SKM-1 treated with dmso at 0.1 percent for 144 hours (cell line): ENCODE results near the gene STX8.

Experiments used
- DNase-seq: peaks from one replicate; lab custom pipeline; 2025; ENCODE audit not compliant: unreplicated experiment; lab: John Stamatoyannopoulos, UW

The STX8 gene

GRCh38 chr17:9230861-9231260, 344.8 kb downstream of the STX8 start:
- DNase-seq: no peak

- no peak for DNase-seq
Measured at GRCh38 chr17:9230346-9230745, 345.3 kb downstream of the STX8 start.

- no peak for DNase-seq
Measured at GRCh38 chr17:9229826-9230201, 345.8 kb downstream of the STX8 start.

- no peak for DNase-seq
Measured at GRCh38 chr17:9229160-9229825, 346.3 kb downstream of the STX8 start.

- DNase-seq: no peak
Measured at GRCh38 chr17:9228408-9229159, 347.0 kb downstream of the STX8 start.

- no peak for DNase-seq
Measured at GRCh38 chr17:9227819-9228407, 347.7 kb downstream of the STX8 start.

GRCh38 chr17:9226794-9227135, 348.9 kb downstream of the STX8 start:
- DNase-seq: no peak

GRCh38 chr17:9226130-9226793, 349.4 kb downstream of the STX8 start:
- no peak for DNase-seq

GRCh38 chr17:9225305-9226101, 350.1 kb downstream of the STX8 start:
- no peak for DNase-seq

GRCh38 chr17:9224485-9224884, 351.1 kb downstream of the STX8 start:
- DNase-seq: no peak

GRCh38 chr17:9223531-9223930, 352.1 kb downstream of the STX8 start:
- DNase-seq: no peak

- DNase-seq: no peak
Measured at GRCh38 chr17:9221922-9222180, 353.8 kb downstream of the STX8 start.

- DNase-seq: no peak
Measured at GRCh38 chr17:9221147-9221921, 354.3 kb downstream of the STX8 start.

GRCh38 chr17:9220398-9221146, 355.0 kb downstream of the STX8 start:
- DNase-seq: no peak

- DNase-seq: no peak
Measured at GRCh38 chr17:9219631-9220397, 355.8 kb downstream of the STX8 start.

GRCh38 chr17:9218911-9219310, 356.7 kb downstream of the STX8 start:
- DNase-seq: no peak

GRCh38 chr17:9218064-9218635, 357.5 kb downstream of the STX8 start:
- DNase-seq: no peak

- DNase-seq: no peak
Measured at GRCh38 chr17:9217151-9218056, 358.2 kb downstream of the STX8 start.
